Esophagus squamous epithelium (tissue), 4 donors: ENCODE results near the gene SLC46A2.

ENCODE experiments used
- CTCF ChIP-seq, 6 experiments: fragments of 450-650 bp in 4 of 6; fragments of 200-600 bp in 2 of 6; sonication (generic) in 2 of 6; IDR thresholded peaks; one replicate each; pipeline ENCODE4 v1.5.1; 2016 to 2019; ENCODE audit warnings: antibody characterized with exemption in 6 of 6, mild to moderate bottlenecking in 4 of 6, moderate library complexity in 4 of 6
- POLR2A ChIP-seq, 4 donors: fragments of 450-650 bp; IDR thresholded peaks; one replicate each; pipeline ENCODE4 v1.6.1; 2017; ENCODE audit warnings: antibody characterized with exemption in 4 of 4, mild to moderate bottlenecking in 4 of 4, moderate library complexity in 3 of 4

GRCh38 chr9:112896131-112896530 is 5.5 kb upstream of the SLC46A2 start:
- no peak for TF ChIP-seq CTCF (IDR thresholded peaks at IDR 0.05)
- no peak for TF ChIP-seq POLR2A (IDR thresholded peaks at IDR 0.05)
